H9 (cell line): ENCODE measurements around the gene CHORDC1. TPM values are rescaled to one million over a fixed set of nuclear protein-coding genes. Genes with fewer than 3 reads are reported as not detected.

Source experiments
- DNase-seq: peaks from one replicate; pipeline ENCODE4 v3.0.0-alpha.2; 2017
- H2AFZ ChIP-seq: one replicate; pipeline ENCODE4 v1.6.1; 2013; ENCODE audit warnings: mild to moderate bottlenecking, low read length, control low read depth, moderate library complexity
- H2AK5ac ChIP-seq: 2 replicates; pipeline ENCODE4 v1.6.1; 2013; ENCODE audit warnings: low read length, control low read depth, mixed read lengths; ENCODE audit not compliant: insufficient read length
- H2BK120ac ChIP-seq: one replicate; pipeline ENCODE4 v1.6.1; 2013; ENCODE audit warnings: low read depth, mild to moderate bottlenecking, low read length, control low read depth, inconsistent platforms; ENCODE audit not compliant: poor library complexity, severe bottlenecking
- H2BK12ac ChIP-seq: 2 replicates; pipeline ENCODE4 v1.6.1; 2013; ENCODE audit warnings: low read length, control low read depth, mixed read lengths, low read depth; ENCODE audit not compliant: insufficient read length
- H2BK15ac ChIP-seq: 2 replicates; pipeline ENCODE4 v1.6.1; 2013; ENCODE audit warnings: low read depth, low read length, control low read depth
- H2BK20ac ChIP-seq: one replicate; pipeline ENCODE4 v1.6.1; 2013; ENCODE audit warnings: low read depth, mild to moderate bottlenecking, low read length, control low read depth, inconsistent platforms; ENCODE audit not compliant: poor library complexity, severe bottlenecking
- H2BK5ac ChIP-seq: 2 replicates; pipeline ENCODE4 v1.6.1; 2013; ENCODE audit warnings: low read length, control low read depth, mixed read lengths; ENCODE audit not compliant: insufficient read length
- H3K14ac ChIP-seq: 2 replicates; pipeline ENCODE4 v1.6.1; 2013; ENCODE audit warnings: low read length, control low read depth; ENCODE audit not compliant: insufficient read depth
- H3K18ac ChIP-seq: 2 replicates; pipeline ENCODE4 v1.6.1; 2013; ENCODE audit warnings: low read depth, mild to moderate bottlenecking, mixed read lengths, low read length, control low read depth; ENCODE audit not compliant: insufficient read length
- H3K23ac ChIP-seq: 2 replicates; pipeline ENCODE4 v1.6.1; 2013; ENCODE audit warnings: low read length, control low read depth, mixed read lengths, low read depth; ENCODE audit not compliant: insufficient read length
- H3K23me2 ChIP-seq: 2 replicates; pipeline ENCODE4 v1.6.1; 2013; ENCODE audit warnings: low read depth, mild to moderate bottlenecking, mixed read lengths, low read length, control low read depth; ENCODE audit not compliant: insufficient read length, poor library complexity, severe bottlenecking
- H3K27ac ChIP-seq: 2 replicates; pipeline ENCODE4 v1.5.1; 2013; ENCODE audit warnings: low read length, control low read depth, mixed read lengths, low read depth; ENCODE audit not compliant: insufficient read length
- H3K27me3 ChIP-seq: 2 replicates; pipeline ENCODE4 v1.6.1; 2013; ENCODE audit warnings: low read length, control low read depth, inconsistent platforms; ENCODE audit not compliant: insufficient read depth
- H3K4ac ChIP-seq: 2 replicates; pipeline ENCODE4 v1.6.1; 2013; ENCODE audit warnings: low read depth, mild to moderate bottlenecking, control low read depth, inconsistent platforms, low read length, moderate library complexity
- H3K4me1 ChIP-seq: 2 replicates; pipeline ENCODE4 v1.6.1; 2013; ENCODE audit warnings: low read length, control low read depth, inconsistent platforms; ENCODE audit not compliant: insufficient read depth
- H3K4me2 ChIP-seq: 2 replicates; pipeline ENCODE4 v1.6.1; 2013; ENCODE audit warnings: low read length, control low read depth, mixed read lengths; ENCODE audit not compliant: insufficient read length, insufficient read depth
- H3K56ac ChIP-seq: 2 replicates; pipeline ENCODE4 v1.6.1; 2013; ENCODE audit warnings: low read depth, mild to moderate bottlenecking, mixed read lengths, low read length, control low read depth; ENCODE audit not compliant: insufficient read length
- H3K79me1 ChIP-seq: 2 replicates; pipeline ENCODE4 v1.6.1; 2013; ENCODE audit warnings: low read depth, mild to moderate bottlenecking, moderate library complexity, low read length, control low read depth, inconsistent platforms; ENCODE audit not compliant: insufficient read depth, poor library complexity, severe bottlenecking
- H3K79me2 ChIP-seq: 2 replicates; pipeline ENCODE4 v1.6.1; 2013; ENCODE audit warnings: low read length, control low read depth, inconsistent platforms; ENCODE audit not compliant: insufficient read depth
- H3K9ac ChIP-seq: 2 replicates; pipeline ENCODE4 v1.6.1; 2013; ENCODE audit warnings: low read length, control low read depth, mixed read lengths; ENCODE audit not compliant: insufficient read length; ENCODE audit errors: extremely low read depth
- H3K9me3 ChIP-seq: one replicate; pipeline ENCODE4 v1.6.1; 2013; ENCODE audit warnings: low read depth, low read length, inconsistent platforms; ENCODE audit not compliant: control insufficient read depth
- H3T11ph ChIP-seq: one replicate; pipeline ENCODE4 v1.6.1; 2013; ENCODE audit warnings: mild to moderate bottlenecking, low read length, control low read depth, inconsistent platforms
- H4K20me1 ChIP-seq: one replicate; pipeline ENCODE4 v1.6.1; 2013; ENCODE audit not compliant: control insufficient read depth, insufficient read length, insufficient read depth
- H4K5ac ChIP-seq: 2 replicates; pipeline ENCODE4 v1.6.1; 2013; ENCODE audit warnings: low read depth, mild to moderate bottlenecking, mixed read lengths, low read length, control low read depth; ENCODE audit not compliant: insufficient read length
- H4K8ac ChIP-seq: replicated peaks from 2 replicates; pipeline ENCODE4 v1.6.1; 2013; ENCODE audit warnings: low read length, control low read depth, mixed read lengths, low read depth; ENCODE audit not compliant: insufficient read length
- H4K91ac ChIP-seq: 2 replicates; pipeline ENCODE4 v1.6.1; 2013; ENCODE audit warnings: low read depth, mild to moderate bottlenecking, moderate library complexity, mixed read lengths, low read length, control low read depth; ENCODE audit not compliant: insufficient read length
- H3K27ac Mint-ChIP-seq, 3 experiments: 2 replicates in 2 of 3; 3 replicates in 1 of 3; pipeline ENCODE4 v1.8.0; 2020 to 2021; ENCODE audit warnings: mixed read lengths in 3 of 3, mild to moderate bottlenecking in 1 of 3, moderate library complexity in 1 of 3
- H3K27me3 Mint-ChIP-seq: 2 replicates; pipeline ENCODE4 v1.8.0; 2021; ENCODE audit warnings: low read depth, mild to moderate bottlenecking, moderate library complexity, mixed read lengths
- H3K36me3 Mint-ChIP-seq, 3 experiments: 2 replicates in 2 of 3; 3 replicates in 1 of 3; pipeline ENCODE4 v1.8.0; 2020 to 2021; ENCODE audit warnings: low read depth in 3 of 3, mixed read lengths in 3 of 3; ENCODE audit not compliant: insufficient read depth in 1 of 3
- H3K4me1 Mint-ChIP-seq, 2 experiments: 2 replicates each; pipeline ENCODE4 v1.8.0; 2020; ENCODE audit warnings: mixed read lengths in 2 of 2
- H3K4me3 Mint-ChIP-seq, 2 experiments: 2 replicates in 1 of 2; 3 replicates in 1 of 2; pipeline ENCODE4 v1.8.0; 2020 to 2021; ENCODE audit warnings: mild to moderate bottlenecking in 2 of 2, mixed read lengths in 2 of 2, moderate library complexity in 1 of 2
- H3K9me3 Mint-ChIP-seq, 2 experiments: 2 replicates in 1 of 2; 3 replicates in 1 of 2; pipeline ENCODE4 v1.8.0; 2020; ENCODE audit warnings: mild to moderate bottlenecking in 2 of 2, mixed read lengths in 2 of 2, moderate library complexity in 1 of 2
- WGBS: extraction: QIAGEN DNeasy Blood & Tissue Kit; methylation state at CpG from one replicate; pipeline ENCODE4 v1.1.7; 2013; ENCODE audit warnings: missing lambda C conversion rate, low lambda C conversion rate, mixed read lengths; ENCODE audit not compliant: insufficient read length; ENCODE audit errors: extremely low coverage; 5-methylcytosine and 5-hydroxymethylcytosine counted together
- total RNA-seq: library from RNA; stranded (reverse); gene quantifications from 2 replicates; pipeline ENCODE4 v1.2.1, GENCODE V29; 2021
- TF ChIP-seq, protein P1 (sequence below): fragments of 200-600 bp; sonication (generic); conservative IDR thresholded peaks from 3 replicates; pipeline ENCODE4 v1.8.0; 2021; ENCODE audit warnings: antibody characterized with exemption, mild to moderate bottlenecking

Gene CHORDC1
- total RNA-seq, 1 experiment from 2014 or later, result 77.7 TPM

GRCh38 chr11:90202342-90202741 is 20.5 kb downstream of the CHORDC1 start:
- Histone ChIP-seq H4K5ac (no peak overlapping the region), H3K79me2 (no peaks in the 10 kb centered on the region), H4K8ac (no peak overlapping the region), H3K23ac (no peak overlapping the region), H2AK5ac (no peak overlapping the region), H2BK12ac (no peak overlapping the region), H2BK5ac (no peak overlapping the region), H3K4ac (no peak overlapping the region), H3K27ac (no peak overlapping the region), H2BK15ac (no peak overlapping the region), H3K4me1 (no peaks in the 10 kb centered on the region), H2BK20ac (no peak overlapping the region), H3K9me3 (no peaks in the 10 kb centered on the region), H4K20me1 (no peaks in the 10 kb centered on the region), H4K91ac (no peak overlapping the region), H3K79me1 (no peaks in the 10 kb centered on the region), H3K14ac (no peak overlapping the region), H2AFZ (no peak overlapping the region), H3K23me2 (no peaks in the 10 kb centered on the region), H3T11ph (no peak overlapping the region), H3K27me3 (no peaks in the 10 kb centered on the region), H3K56ac (no peak overlapping the region), H3K9ac (no peak overlapping the region), H2BK120ac (no peak overlapping the region), H3K18ac (no peak overlapping the region), H3K4me2 (no peak overlapping the region)
- Mint-ChIP-seq H3K9me3 (no peaks in the 10 kb centered on the region), H3K36me3 (peaks cover 18 to 59% (median 36%) of the 10 kb centered on the region in 3 experiments; a peak in 6 of 7 replicates), H3K4me3 (no peak overlapping the region), H3K4me1 (peaks cover 3 to 5% of the 10 kb centered on the region in 2 experiments; a peak in 3 of 4 replicates), H3K27ac (no peak overlapping the region), H3K27me3 (no peaks in the 10 kb centered on the region)
- no peak for DNase-seq
- TF ChIP-seq, protein P1, sequence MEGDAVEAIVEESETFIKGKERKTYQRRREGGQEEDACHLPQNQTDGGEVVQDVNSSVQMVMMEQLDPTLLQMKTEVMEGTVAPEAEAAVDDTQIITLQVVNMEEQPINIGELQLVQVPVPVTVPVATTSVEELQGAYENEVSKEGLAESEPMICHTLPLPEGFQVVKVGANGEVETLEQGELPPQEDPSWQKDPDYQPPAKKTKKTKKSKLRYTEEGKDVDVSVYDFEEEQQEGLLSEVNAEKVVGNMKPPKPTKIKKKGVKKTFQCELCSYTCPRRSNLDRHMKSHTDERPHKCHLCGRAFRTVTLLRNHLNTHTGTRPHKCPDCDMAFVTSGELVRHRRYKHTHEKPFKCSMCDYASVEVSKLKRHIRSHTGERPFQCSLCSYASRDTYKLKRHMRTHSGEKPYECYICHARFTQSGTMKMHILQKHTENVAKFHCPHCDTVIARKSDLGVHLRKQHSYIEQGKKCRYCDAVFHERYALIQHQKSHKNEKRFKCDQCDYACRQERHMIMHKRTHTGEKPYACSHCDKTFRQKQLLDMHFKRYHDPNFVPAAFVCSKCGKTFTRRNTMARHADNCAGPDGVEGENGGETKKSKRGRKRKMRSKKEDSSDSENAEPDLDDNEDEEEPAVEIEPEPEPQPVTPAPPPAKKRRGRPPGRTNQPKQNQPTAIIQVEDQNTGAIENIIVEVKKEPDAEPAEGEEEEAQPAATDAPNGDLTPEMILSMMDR, result no peak
- WGBS, result no CpG with 5 or more reads among the region's 3 CpGs
